Fibroblast of the aortic adventitia (primary cell): ENCODE data around the gene SOAT2. TPM values are rescaled to one million over a fixed set of nuclear protein-coding genes. Genes with fewer than 3 reads are reported as not detected.
A peak's percentile ranks its signal among the peaks of the same experiment; 100 is the strongest.

ENCODE experiments used
- DNase-seq: peaks from one replicate; pipeline ENCODE4 v3.0.0-alpha.2; 2010; ENCODE audit warnings: low read depth
- H3K4me3 ChIP-seq: 2 replicates; pipeline ENCODE4 v1.5.1; 2011; ENCODE audit warnings: low read depth, mild to moderate bottlenecking, control low read depth, low read length, moderate library complexity
- total RNA-seq: library from RNA; depleted of rRNA; stranded (reverse); fragments of >200 nt; gene quantifications from 2 replicates; pipeline ENCODE4 v1.2.3, GENCODE V29; 2012; ENCODE audit warnings: low replicate concordance
- TF ChIP-seq, protein P1 (sequence below): IDR thresholded peaks from 2 replicates; pipeline ENCODE4 v1.5.1; 2011; ENCODE audit warnings: mild to moderate bottlenecking, low read length, control low read depth, inconsistent platforms; ENCODE audit not compliant: insufficient read depth

The SOAT2 gene
- total RNA-seq, 1 donor = 0.09 TPM

DNA sequence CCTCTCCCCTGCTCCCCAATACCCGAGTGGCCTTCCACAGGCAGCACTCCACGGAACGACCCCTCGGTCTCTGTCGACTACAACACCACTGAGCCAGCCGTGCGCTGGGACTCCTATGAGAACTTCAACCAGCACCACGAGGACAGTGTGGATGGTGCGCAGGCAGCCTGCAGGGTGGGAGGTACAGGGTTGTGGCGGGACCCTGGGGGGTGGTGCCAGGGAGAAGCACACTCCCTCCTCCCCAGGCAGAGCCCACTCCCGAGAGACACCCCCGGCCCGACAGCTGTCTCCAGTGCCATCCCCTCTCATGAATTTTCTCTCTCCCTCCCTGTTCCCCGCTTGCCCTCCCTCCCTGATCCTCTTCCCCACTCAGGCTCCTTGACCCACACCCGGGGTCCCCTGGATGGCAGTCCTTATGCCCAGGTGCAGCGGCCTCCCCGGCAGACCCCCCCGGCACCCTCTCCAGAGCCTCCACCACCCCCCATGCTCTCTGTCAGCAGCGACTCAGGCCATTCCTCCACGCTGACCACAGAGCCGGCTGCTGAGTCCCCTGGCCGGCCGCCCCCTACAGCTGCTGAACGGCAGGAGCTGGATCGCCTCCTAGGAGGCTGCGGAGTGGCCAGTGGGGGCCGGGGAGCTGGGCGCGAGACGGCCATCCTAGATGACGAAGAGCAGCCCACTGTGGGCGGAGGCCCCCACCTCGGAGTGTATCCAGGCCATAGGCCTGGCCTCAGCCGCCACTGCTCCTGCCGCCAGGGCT is 44.4 kb upstream of the SOAT2 start:
- H3K4me3 ChIP-seq = no peak overlapping the region
- TF ChIP-seq, protein P1, sequence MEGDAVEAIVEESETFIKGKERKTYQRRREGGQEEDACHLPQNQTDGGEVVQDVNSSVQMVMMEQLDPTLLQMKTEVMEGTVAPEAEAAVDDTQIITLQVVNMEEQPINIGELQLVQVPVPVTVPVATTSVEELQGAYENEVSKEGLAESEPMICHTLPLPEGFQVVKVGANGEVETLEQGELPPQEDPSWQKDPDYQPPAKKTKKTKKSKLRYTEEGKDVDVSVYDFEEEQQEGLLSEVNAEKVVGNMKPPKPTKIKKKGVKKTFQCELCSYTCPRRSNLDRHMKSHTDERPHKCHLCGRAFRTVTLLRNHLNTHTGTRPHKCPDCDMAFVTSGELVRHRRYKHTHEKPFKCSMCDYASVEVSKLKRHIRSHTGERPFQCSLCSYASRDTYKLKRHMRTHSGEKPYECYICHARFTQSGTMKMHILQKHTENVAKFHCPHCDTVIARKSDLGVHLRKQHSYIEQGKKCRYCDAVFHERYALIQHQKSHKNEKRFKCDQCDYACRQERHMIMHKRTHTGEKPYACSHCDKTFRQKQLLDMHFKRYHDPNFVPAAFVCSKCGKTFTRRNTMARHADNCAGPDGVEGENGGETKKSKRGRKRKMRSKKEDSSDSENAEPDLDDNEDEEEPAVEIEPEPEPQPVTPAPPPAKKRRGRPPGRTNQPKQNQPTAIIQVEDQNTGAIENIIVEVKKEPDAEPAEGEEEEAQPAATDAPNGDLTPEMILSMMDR = no peak
- DNase-seq = no peak

DNA sequence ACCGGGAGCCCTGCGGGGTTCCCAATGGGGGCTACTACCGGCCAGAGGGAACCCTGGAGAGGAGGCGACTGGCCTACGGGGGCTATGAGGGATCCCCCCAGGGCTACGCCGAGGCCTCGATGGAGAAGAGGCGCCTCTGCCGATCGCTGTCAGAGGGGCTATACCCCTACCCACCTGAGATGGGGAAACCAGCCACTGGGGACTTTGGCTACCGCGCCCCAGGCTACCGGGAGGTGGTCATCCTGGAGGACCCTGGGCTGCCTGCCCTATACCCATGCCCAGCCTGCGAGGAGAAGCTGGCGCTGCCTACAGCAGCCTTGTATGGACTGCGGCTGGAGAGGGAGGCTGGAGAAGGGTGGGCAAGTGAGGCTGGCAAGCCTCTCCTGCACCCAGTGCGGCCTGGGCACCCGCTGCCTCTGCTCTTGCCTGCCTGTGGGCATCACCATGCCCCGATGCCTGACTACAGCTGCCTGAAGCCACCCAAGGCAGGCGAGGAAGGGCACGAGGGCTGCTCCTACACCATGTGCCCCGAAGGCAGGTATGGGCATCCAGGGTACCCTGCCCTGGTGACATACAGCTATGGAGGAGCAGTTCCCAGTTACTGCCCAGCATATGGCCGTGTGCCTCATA is 43.7 kb upstream of the SOAT2 start:
- H3K4me3 ChIP-seq = no peak overlapping the region
- TF ChIP-seq, protein P1 = no peak
- no peak for DNase-seq

DNA sequence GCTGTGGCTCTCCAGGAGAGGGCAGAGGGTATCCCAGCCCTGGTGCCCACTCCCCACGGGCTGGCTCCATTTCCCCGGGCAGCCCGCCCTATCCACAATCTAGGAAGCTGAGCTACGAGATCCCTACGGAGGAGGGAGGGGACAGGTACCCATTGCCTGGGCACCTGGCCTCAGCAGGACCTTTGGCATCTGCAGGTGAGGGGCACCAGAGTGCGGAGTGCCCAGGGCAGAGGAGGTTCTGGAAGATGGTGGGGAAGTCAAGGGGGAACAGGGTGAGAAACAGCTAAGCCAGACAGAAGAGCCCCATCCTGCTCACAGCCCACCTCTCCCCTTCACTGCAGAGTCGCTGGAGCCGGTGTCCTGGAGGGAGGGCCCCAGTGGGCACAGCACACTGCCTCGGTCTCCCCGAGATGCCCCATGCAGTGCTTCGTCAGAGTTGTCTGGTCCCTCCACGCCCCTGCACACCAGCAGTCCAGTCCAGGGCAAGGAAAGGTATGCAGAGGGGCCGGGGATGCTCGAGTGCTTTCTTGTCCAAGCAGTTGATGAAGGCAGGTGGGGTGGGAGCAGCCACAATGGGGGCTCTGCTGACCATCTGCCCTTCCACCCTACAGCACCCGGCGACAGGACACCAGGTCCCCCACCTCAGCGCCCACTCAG is 43.1 kb upstream of the SOAT2 start:
- TF ChIP-seq, protein P1 = no peak
- no peak for DNase-seq
- H3K4me3 ChIP-seq = no peak overlapping the region

DNA sequence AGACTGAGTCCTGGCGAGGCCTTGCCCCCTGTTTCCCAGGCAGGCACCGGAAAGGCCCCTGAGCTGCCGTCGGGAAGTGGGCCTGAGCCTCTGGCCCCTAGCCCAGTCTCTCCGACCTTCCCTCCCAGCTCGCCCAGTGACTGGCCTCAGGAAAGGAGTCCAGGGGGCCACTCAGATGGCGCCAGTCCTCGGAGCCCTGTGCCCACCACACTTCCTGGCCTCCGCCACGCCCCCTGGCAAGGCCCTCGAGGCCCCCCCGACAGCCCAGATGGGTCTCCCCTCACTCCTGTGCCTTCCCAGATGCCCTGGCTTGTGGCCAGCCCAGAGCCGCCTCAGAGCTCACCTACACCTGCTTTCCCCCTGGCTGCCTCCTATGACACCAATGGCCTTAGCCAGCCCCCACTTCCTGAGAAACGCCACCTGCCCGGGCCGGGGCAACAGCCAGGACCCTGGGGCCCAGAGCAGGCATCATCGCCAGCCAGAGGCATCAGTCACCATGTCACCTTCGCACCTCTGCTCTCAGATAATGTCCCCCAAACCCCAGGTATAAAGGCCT is 42.5 kb upstream of the SOAT2 start:
- DNase-seq = no peak
- no peak overlapping the region for H3K4me3 ChIP-seq
- TF ChIP-seq, protein P1 = no peak

DNA sequence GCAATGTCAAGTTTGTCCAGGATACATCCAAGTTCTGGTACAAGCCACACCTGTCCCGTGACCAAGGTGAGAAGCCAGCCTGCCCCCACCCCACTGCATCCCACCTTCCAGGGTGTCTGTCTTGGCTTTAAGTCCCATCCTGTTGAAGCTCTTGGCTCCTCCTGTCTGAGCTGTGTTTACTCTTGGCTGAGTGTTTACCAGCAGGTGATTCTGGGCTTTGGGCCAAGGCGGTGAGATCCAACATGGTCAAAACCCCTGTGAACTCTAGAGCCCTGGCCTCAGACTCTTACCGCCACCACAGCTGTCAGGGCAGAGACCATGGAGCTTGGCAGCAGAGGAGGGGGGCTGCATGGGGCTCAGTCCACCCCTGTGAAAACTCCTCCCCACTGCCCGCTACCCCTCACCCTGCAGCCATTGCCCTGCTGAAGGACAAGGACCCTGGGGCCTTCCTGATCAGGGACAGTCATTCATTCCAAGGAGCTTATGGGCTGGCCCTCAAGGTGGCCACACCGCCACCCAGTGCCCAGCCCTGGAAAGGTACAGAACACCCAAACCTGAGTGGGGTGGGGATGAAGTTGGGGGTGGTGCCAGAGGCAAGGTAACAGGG is 41.8 kb upstream of the SOAT2 start:
- no peak overlapping the region for H3K4me3 ChIP-seq
- TF ChIP-seq, protein P1 = peak; percentile 10
- no peak for DNase-seq

DNA sequence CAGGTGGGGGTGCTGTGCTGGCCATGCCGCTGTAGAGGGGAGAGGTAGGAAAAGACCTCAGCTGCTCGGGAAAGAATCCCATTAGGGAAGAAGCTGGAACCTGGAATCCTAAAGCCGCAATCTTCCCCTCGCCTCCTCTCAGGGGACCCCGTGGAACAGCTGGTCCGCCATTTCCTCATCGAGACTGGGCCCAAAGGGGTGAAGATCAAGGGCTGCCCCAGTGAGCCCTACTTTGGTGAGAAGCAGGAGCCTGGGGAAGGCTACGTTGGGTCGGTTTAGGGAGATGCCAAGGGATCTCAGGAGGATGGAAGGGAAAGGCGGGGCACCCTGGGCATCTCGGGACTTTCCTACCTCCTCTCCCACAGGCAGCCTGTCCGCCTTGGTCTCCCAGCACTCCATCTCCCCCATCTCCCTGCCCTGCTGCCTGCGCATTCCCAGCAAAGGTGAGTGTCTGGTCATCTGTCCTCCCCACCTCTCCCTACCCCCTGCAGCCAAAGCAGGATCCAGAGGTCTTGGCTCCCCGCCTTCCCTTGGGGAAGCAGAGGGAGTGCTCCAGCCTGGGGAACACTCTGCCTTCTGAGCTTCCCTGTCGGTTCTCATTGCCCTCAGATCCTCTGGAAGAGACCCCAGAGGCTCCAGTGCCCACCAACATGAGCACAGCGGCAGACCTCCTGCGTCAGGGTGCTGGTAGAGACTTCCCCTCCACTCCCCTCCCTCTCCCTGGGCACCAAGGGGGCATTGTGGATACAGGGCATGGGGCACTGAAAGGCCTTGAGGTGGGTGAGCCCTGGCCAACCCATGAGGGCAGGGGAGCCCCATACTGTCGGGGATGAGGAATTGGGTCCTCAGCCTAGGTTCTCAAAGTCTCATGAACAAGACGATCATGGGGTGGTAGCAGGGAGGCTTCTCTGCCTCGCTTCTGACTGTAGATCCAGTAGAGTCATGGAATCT is 41.0 kb upstream of the SOAT2 start:
- DNase-seq = no peak
- TF ChIP-seq, protein P1 = no peak
- no peak overlapping the region for H3K4me3 ChIP-seq
